Gastrocnemius medialis (tissue), 4 donors: ENCODE measurements around the gene ESRRB. TPM values are rescaled to one million over a fixed set of nuclear protein-coding genes. Genes with fewer than 3 reads are reported as not detected.

Source experiments
- ATAC-seq, 2 donors: fragments of 150-250 bp; one replicate each; pipeline ENCODE4 v1.9.1; 2016
- DNase-seq, 2 donors: peaks; one replicate each; pipeline ENCODE4 v3.0.0-alpha.2; 2019
- H3K27ac ChIP-seq, 4 donors: fragments of 200-600 bp; sonication (generic); 1 replicate in 1 of 4; 2 replicates in 3 of 4; pipeline ENCODE4 v1.5.1; 2016 to 2018; ENCODE audit warnings: mild to moderate bottlenecking in 2 of 4, moderate library complexity in 1 of 4
- H3K27me3 ChIP-seq, 3 donors: fragments of 200-600 bp; sonication (generic) in 2 of 3; 1 replicate in 1 of 3; 2 replicates in 2 of 3; pipeline versions ENCODE4 v1.5.1 to v1.6.0; 2016 to 2019; ENCODE audit warnings: mild to moderate bottlenecking in 1 of 3, moderate library complexity in 1 of 3
- H3K36me3 ChIP-seq, 2 donors: fragments of 200-600 bp; sonication (generic) in 1 of 2; one replicate each; pipeline ENCODE4 v1.5.1; 2017 to 2018
- H3K4me1 ChIP-seq, 2 donors: fragments of 200-600 bp; sonication (generic) in 1 of 2; one replicate each; pipeline ENCODE4 v1.5.1; 2016 to 2017; ENCODE audit warnings: mild to moderate bottlenecking in 2 of 2
- H3K4me3 ChIP-seq, 4 donors: fragments of 200-600 bp; sonication (generic) in 3 of 4; 1 replicate in 1 of 4; 2 replicates in 3 of 4; pipeline ENCODE4 v1.5.1; 2016 to 2019; ENCODE audit warnings: mild to moderate bottlenecking in 2 of 4
- H3K9me3 ChIP-seq, 3 donors: fragments of 200-600 bp; sonication (generic) in 2 of 3; 1 replicate in 1 of 3; 2 replicates in 2 of 3; pipeline ENCODE4 v1.5.1; 2016 to 2019
- CTCF ChIP-seq, 5 experiments: fragments of 450-650 bp in 3 of 5; fragments of 200-600 bp in 2 of 5; sonication (generic) in 2 of 5; IDR thresholded peaks in 4 of 5; conservative IDR thresholded peaks in 1 of 5; 1 replicate in 4 of 5; 2 replicates in 1 of 5; pipeline ENCODE4 v1.5.1; 2016 to 2019; ENCODE audit warnings: antibody characterized with exemption in 5 of 5, mild to moderate bottlenecking in 3 of 5, moderate library complexity in 3 of 5
- POLR2A ChIP-seq, 2 donors: fragments of 450-650 bp; IDR thresholded peaks; one replicate each; pipeline ENCODE4 v1.6.1; 2017; ENCODE audit warnings: antibody characterized with exemption in 2 of 2, mild to moderate bottlenecking in 2 of 2, moderate library complexity in 2 of 2
- in situ Hi-C, 4 donors: fragments of 200-750 bp; cut with MboI; loops; one replicate each; pipeline versions ENCODE4 v1.15.0 to v1.8.0; 2017; ENCODE audit warnings: low sequenced_read_pairs in 4 of 4
- intact Hi-C: fragments of 100-400 bp; cut with DNase I; formaldehyde crosslinking; loops from one replicate; pipeline ENCODE4 v1.15.1; 2023; ENCODE audit warnings: low total_unique reads
- total RNA-seq, 4 donors: library from RNA; depleted of rRNA; stranded (reverse); fragments of >200 nt; gene quantifications; one replicate each; pipeline versions ENCODE4 v1.1.0 to v1.2.3, GENCODE V29; 2016

ESRRB gene
- total RNA-seq, 4 donors from 2014 or later: 1.1 to 9.4 (median 5.3) TPM

- no peaks in the 10 kb centered on the region for H3K4me1 ChIP-seq
- H3K9me3 ChIP-seq: no peaks in the 10 kb centered on the region
- in situ Hi-C loops (loop anchor here in 2 of 4 donors (10.0 to 25.0 kb wide), 2 partner anchors 331 to 673 kb away; no protein-coding TSS in a partner anchor), intact Hi-C loops (no loop called here)
- DNase-seq: no peak
- no peak overlapping the region for H3K4me3 ChIP-seq
- ATAC-seq: no peak
- H3K27ac ChIP-seq: no peak overlapping the region
- no peaks in the 10 kb centered on the region for H3K36me3 ChIP-seq
- H3K27me3 ChIP-seq: no peaks in the 10 kb centered on the region
- TF ChIP-seq POLR2A (IDR thresholded peaks at IDR 0.05): no peak
- no peak for TF ChIP-seq CTCF (IDR thresholded peaks at IDR 0.05 in 4 of 5, conservative IDR thresholded peaks at IDR 0.05 in 1 of 5)
Measured at GRCh38 chr14:76385435-76385834, 9.5 kb downstream of the ESRRB start.

- DNase-seq (peak; percentile 10 to 56), ATAC-seq (peak; percentile 79 to 91)
- H3K27me3 ChIP-seq: no peaks in the 10 kb centered on the region
Measured at GRCh38 chr14:76386944-76387782, 11.2 kb downstream of the ESRRB start.

GRCh38 chr14:76389841-76390240, 13.9 kb downstream of the ESRRB start:
- in situ Hi-C loops: loop anchor here in 2 of 4 donors (10.0 to 25.0 kb wide), 2 partner anchors 335 to 678 kb away; no protein-coding TSS in a partner anchor

More at GRCh38 chr14:76386944-76387782, 11.2 kb downstream of the ESRRB start:
- no peak for TF ChIP-seq POLR2A (IDR thresholded peaks at IDR 0.05)
- TF ChIP-seq CTCF (IDR thresholded peaks at IDR 0.05 in 4 of 5, conservative IDR thresholded peaks at IDR 0.05 in 1 of 5): peak; percentile 69 to 92 (median 86)
- Histone ChIP-seq H3K36me3 (no peaks in the 10 kb centered on the region), H3K4me3 (no peak overlapping the region), H3K4me1 (no peaks in the 10 kb centered on the region), H3K27ac (no peak overlapping the region), H3K9me3 (no peaks in the 10 kb centered on the region)
- in situ Hi-C loops: loop anchor here in 2 of 4 donors (10.0 to 25.0 kb wide), 2 partner anchors 332 to 675 kb away; no protein-coding TSS in a partner anchor
- intact Hi-C loops: loop anchor here (1.0 kb wide), 1 partner anchor 337 kb away; no protein-coding TSS in a partner anchor

GRCh38 chr14:76390621-76391020, 14.7 kb downstream of the ESRRB start:
- TF ChIP-seq POLR2A (IDR thresholded peaks at IDR 0.05): no peak
- no peak for TF ChIP-seq CTCF (IDR thresholded peaks at IDR 0.05 in 4 of 5, conservative IDR thresholded peaks at IDR 0.05 in 1 of 5)
- Histone ChIP-seq H3K27ac (no peak overlapping the region), H3K9me3 (no peaks in the 10 kb centered on the region), H3K27me3 (no peaks in the 10 kb centered on the region), H3K36me3 (no peaks in the 10 kb centered on the region), H3K4me3 (no peak overlapping the region), H3K4me1 (no peaks in the 10 kb centered on the region)
- intact Hi-C loops (no loop called here), in situ Hi-C loops (loop anchor here in 1 of 4 donors (25.0 kb wide), 1 partner anchor 678 kb away; no protein-coding TSS in a partner anchor)
- ATAC-seq: no peak
- DNase-seq: no peak

More at GRCh38 chr14:76389841-76390240, 13.9 kb downstream of the ESRRB start:
- ATAC-seq (no peak), DNase-seq (no peak)
- intact Hi-C loops: no loop called here
- H3K9me3 ChIP-seq: no peaks in the 10 kb centered on the region
- no peaks in the 10 kb centered on the region for H3K4me1 ChIP-seq
- no peaks in the 10 kb centered on the region for H3K27me3 ChIP-seq
- no peak overlapping the region for H3K4me3 ChIP-seq
- H3K36me3 ChIP-seq: no peaks in the 10 kb centered on the region
- TF ChIP-seq CTCF (IDR thresholded peaks at IDR 0.05 in 4 of 5, conservative IDR thresholded peaks at IDR 0.05 in 1 of 5) (no peak), POLR2A (IDR thresholded peaks at IDR 0.05) (no peak)
- no peak overlapping the region for H3K27ac ChIP-seq
